Spleen (tissue), 11 donors: ENCODE results near the gene NECTIN4. TPM values are rescaled to one million over a fixed set of nuclear protein-coding genes. Genes with fewer than 3 reads are reported as not detected.
A peak's percentile ranks its signal among the peaks of the same experiment; 100 is the strongest.

Experiments
- DNase-seq: peaks from one replicate; pipeline ENCODE4 v3.0.0-alpha.2; 2020
- H3K27ac ChIP-seq, 8 donors: fragments of 200-600 bp; sonication (generic) in 7 of 8; 1 replicate in 4 of 8; 2 replicates in 4 of 8; pipeline versions ENCODE4 v1.5.0 to v1.8.0; 2016 to 2021; ENCODE audit warnings: inconsistent platforms in 4 of 8, mild to moderate bottlenecking in 4 of 8, moderate library complexity in 1 of 8
- H3K27me3 ChIP-seq, 7 donors: fragments of 200-600 bp; sonication (generic) in 6 of 7; replicated peaks in 1 of 7; 1 replicate in 4 of 7; 2 replicates in 3 of 7; pipeline versions ENCODE4 v1.5.0 to v1.8.0; 2016 to 2021; ENCODE audit warnings: inconsistent platforms in 3 of 7, mild to moderate bottlenecking in 1 of 7
- H3K36me3 ChIP-seq, 6 donors: fragments of 200-600 bp; sonication (generic) in 5 of 6; 1 replicate in 4 of 6; 2 replicates in 2 of 6; pipeline versions ENCODE4 v1.5.0 to v1.8.0; 2016 to 2021; ENCODE audit warnings: inconsistent platforms in 2 of 6
- H3K4me1 ChIP-seq, 6 donors: fragments of 200-600 bp; sonication (generic) in 5 of 6; 1 replicate in 3 of 6; 2 replicates in 3 of 6; pipeline versions ENCODE4 v1.5.0 to v1.8.0; 2016 to 2021; ENCODE audit warnings: inconsistent platforms in 3 of 6
- H3K4me3 ChIP-seq, 8 donors: fragments of 200-600 bp; sonication (generic) in 7 of 8; 1 replicate in 4 of 8; 2 replicates in 4 of 8; pipeline versions ENCODE4 v1.5.0 to v1.8.0; 2016 to 2021; ENCODE audit warnings: inconsistent platforms in 4 of 8, mild to moderate bottlenecking in 4 of 8, moderate library complexity in 2 of 8
- H3K9me3 ChIP-seq, 8 donors: fragments of 200-600 bp; sonication (generic) in 7 of 8; 1 replicate in 4 of 8; 2 replicates in 4 of 8; pipeline versions ENCODE4 v1.5.0 to v1.8.0; 2016 to 2021; ENCODE audit warnings: inconsistent platforms in 4 of 8
- CTCF ChIP-seq, 11 experiments: fragments of 200-600 bp in 7 of 11; fragments of 450-650 bp in 4 of 11; sonication (generic) in 4 of 11; IDR thresholded peaks in 8 of 11; conservative IDR thresholded peaks in 3 of 11; 1 replicate in 7 of 11; 2 replicates in 4 of 11; pipeline versions ENCODE4 v1.4.0 to v1.8.0; 2016 to 2021; ENCODE audit warnings: antibody characterized with exemption in 11 of 11, inconsistent platforms in 4 of 11, mild to moderate bottlenecking in 1 of 11
- POLR2A ChIP-seq, 3 donors: fragments of 450-650 bp; IDR thresholded peaks; one replicate each; pipeline ENCODE4 v1.5.1; 2017; ENCODE audit warnings: antibody characterized with exemption in 3 of 3, mild to moderate bottlenecking in 1 of 3
- POLR2AphosphoS5 ChIP-seq, 3 donors: sonication (generic); formaldehyde crosslinking; IDR thresholded peaks; one replicate each; pipeline ENCODE4 v1.5.1; 2017; ENCODE audit warnings: antibody characterized with exemption in 3 of 3
- WGBS, 5 donors: extraction: QIAGEN DNeasy Blood & Tissue Kit in 3 of 5; methylation state at CpG; one replicate each; pipeline versions ENCODE4 v1.1.5 to v1.1.7; 2013 to 2018; 5-methylcytosine and 5-hydroxymethylcytosine counted together
- intact Hi-C: fragments of 100-400 bp; cut with DNase I; formaldehyde crosslinking; loops from one replicate; pipeline ENCODE4 v1.15.0; 2023; ENCODE audit warnings: low total_unique reads
- polyA plus RNA-seq, 3 donors: library from polyadenylated mRNA; stranded (reverse); fragments of 200-250 nt; gene quantifications; one replicate each; pipeline ENCODE4 v1.2.1, GENCODE V29; 2013
- total RNA-seq, 7 donors: library from RNA; depleted of rRNA in 3 of 7; stranded (reverse); fragments of >200 nt in 3 of 7; fragmentation: NEBNext Ultra II Directional in 4 of 7; extraction: Animal tissue kit (Norgen Biotek cat#: 25700) in 4 of 7; gene quantifications; one replicate each; pipeline versions ENCODE4 v1.1.0 to v1.2.1, GENCODE V29; 2016 to 2021
- donor health status: healthy with polysubstance abuse.
- donor health status: DM: no; HTN: no; CAD: no; lungs with moderate emphysema.
- donor health status: DM: no; HTN: no; CAD: no.
- donor health status: Bipolar disorder and iron deficiency.
- donor health status: healthy.
- donor health status: DM: no; HTN: no; CAD: no.
- donor health status: DM: yes; HTN: yes; CAD: no.

NECTIN4 gene
- total and polyA plus RNA-seq, 10 donors, result 0.03 to 0.06 (median 0.04) TPM; not detected in 7

GRCh38 chr1:161132410-161133219 lies 43.3 kb upstream of the NECTIN4 start, which contains the start of gene DEDD:
Gene DEDD, minus strand, starts transcription at chr1:161132667. Its CDS starts 8,205 bp downstream, at chr1:161124462.
- 0 to 1% (median 1%) methylated on average over 30 to 68 of the region's 68 CpGs for WGBS, 5 donors
- Histone ChIP-seq H3K4me3 (peak within 1 kb of the TSS; percentile 55 to 85 (median 66)), H3K27me3 (no peaks in the 10 kb centered on the region), H3K9me3 (no peaks in the 10 kb centered on the region), H3K4me1 (peaks cover 40 to 92% (median 56%) of the 10 kb centered on the region in 6 donors), H3K27ac (peak within 1 kb of the TSS; percentile 95 to 99 (median 97)), H3K36me3 (peaks cover 2 to 34% (median 17%) of the 10 kb centered on the region in 6 donors)
- intact Hi-C loops, result no loop called here
- peak; percentile 97 for DNase-seq
- TF ChIP-seq POLR2AphosphoS5 (IDR thresholded peaks at IDR 0.05) (peak; percentile 74 to 80 (median 80)), POLR2A (IDR thresholded peaks at IDR 0.05) (no peak), CTCF (IDR thresholded peaks at IDR 0.05 in 8 of 11, conservative IDR thresholded peaks at IDR 0.05 in 3 of 11) (peak in 1 of 11 experiments; percentile 21)

- H3K36me3 ChIP-seq, result peaks cover 2 to 43% (median 25%) of the 10 kb centered on the region in 6 donors
- H3K4me1 ChIP-seq, result peaks cover 40 to 92% (median 63%) of the 10 kb centered on the region in 6 donors
- no peaks in the 10 kb centered on the region for H3K9me3 ChIP-seq
- peak; percentile 42 for DNase-seq
- intact Hi-C loops, result no loop called here
- no peak for TF ChIP-seq POLR2A (IDR thresholded peaks at IDR 0.05)
- no peak for TF ChIP-seq POLR2AphosphoS5 (IDR thresholded peaks at IDR 0.05)
- no peak for TF ChIP-seq CTCF (IDR thresholded peaks at IDR 0.05 in 8 of 11, conservative IDR thresholded peaks at IDR 0.05 in 3 of 11)
- WGBS, 5 donors, result 5 to 7% (median 6%) methylated on average over 22 of the region's 22 CpGs
- H3K4me3 ChIP-seq, result peak overlapping the region; percentile 55 to 85 (median 66)
- no peaks in the 10 kb centered on the region for H3K27me3 ChIP-seq
- peak overlapping the region; percentile 95 to 99 (median 97) for H3K27ac ChIP-seq
Observed at GRCh38 chr1:161131523-161132409, 42.4 kb upstream of the NECTIN4 start.

- no peaks in the 10 kb centered on the region for H3K9me3 ChIP-seq
- peak overlapping the region in 5 of 8 donors; percentile 2 to 99 (median 97) for H3K27ac ChIP-seq
- peaks cover 2 to 58% (median 34%) of the 10 kb centered on the region in 6 donors for H3K36me3 ChIP-seq
- no peak overlapping the region for H3K4me3 ChIP-seq
- WGBS, 5 donors, result 41 to 66% (median 63%) methylated on average over 1 of the region's 1 CpG
- DNase-seq, result no peak
- H3K4me1 ChIP-seq, result peaks cover 40 to 92% (median 67%) of the 10 kb centered on the region in 6 donors
- TF ChIP-seq POLR2A (IDR thresholded peaks at IDR 0.05) (no peak), POLR2AphosphoS5 (IDR thresholded peaks at IDR 0.05) (no peak), CTCF (IDR thresholded peaks at IDR 0.05 in 8 of 11, conservative IDR thresholded peaks at IDR 0.05 in 3 of 11) (no peak)
- intact Hi-C loops, result no loop called here
- H3K27me3 ChIP-seq, result no peaks in the 10 kb centered on the region
Observed at GRCh38 chr1:161130266-161130665, 40.9 kb upstream of the NECTIN4 start.
